Mesendoderm (in vitro differentiated cells): ENCODE results near the gene PIK3CD.
A peak's percentile ranks its signal among the peaks of the same experiment; 100 is the strongest.

Experiments
- DNase-seq: peaks from one replicate; pipeline ENCODE4 v3.0.0; 2013
- H2AK5ac ChIP-seq: 2 replicates; pipeline ENCODE4 v1.6.1; 2013; ENCODE audit warnings: low read length, inconsistent platforms
- H2BK120ac ChIP-seq: 2 replicates; pipeline ENCODE4 v1.6.1; 2013; ENCODE audit warnings: low read depth, mild to moderate bottlenecking, low read length, moderate library complexity, mixed read lengths
- H2BK15ac ChIP-seq: replicated peaks from 2 replicates; pipeline ENCODE4 v1.6.1; 2013; ENCODE audit warnings: low read depth, mild to moderate bottlenecking, moderate library complexity
- H2BK5ac ChIP-seq: 2 replicates; pipeline ENCODE4 v1.6.1; 2013; ENCODE audit warnings: low read length, inconsistent platforms
- H3K18ac ChIP-seq: 2 replicates; pipeline ENCODE4 v1.6.1; 2013; ENCODE audit warnings: mild to moderate bottlenecking, low read length, mixed read lengths
- H3K23ac ChIP-seq: one replicate; pipeline ENCODE4 v1.6.1; 2013; ENCODE audit warnings: low read length
- H3K27ac ChIP-seq: 2 replicates; pipeline ENCODE4 v1.5.1; 2013; ENCODE audit warnings: low read depth, mild to moderate bottlenecking, inconsistent platforms, low read length, moderate library complexity
- H3K27me3 ChIP-seq: 2 replicates; pipeline ENCODE4 v1.6.1; 2013; ENCODE audit warnings: low read length, control low read depth, mild to moderate bottlenecking, inconsistent platforms; ENCODE audit not compliant: insufficient read depth, poor library complexity
- H3K36me3 ChIP-seq: 2 replicates; pipeline ENCODE4 v1.6.1; 2013; ENCODE audit warnings: low read length, inconsistent platforms; ENCODE audit not compliant: control insufficient read depth, insufficient read depth
- H3K4ac ChIP-seq: one replicate; pipeline ENCODE4 v1.6.1; 2013; ENCODE audit warnings: low read depth, mild to moderate bottlenecking, low read length, moderate library complexity
- H3K4me1 ChIP-seq: 2 replicates; pipeline ENCODE4 v1.6.1; 2013; ENCODE audit warnings: low read depth, low read length, inconsistent platforms; ENCODE audit not compliant: control insufficient read depth
- H3K4me2 ChIP-seq: 2 replicates; pipeline ENCODE4 v1.6.1; 2013; ENCODE audit warnings: low read length
- H3K4me3 ChIP-seq: 2 replicates; pipeline ENCODE4 v1.5.1; 2013; ENCODE audit warnings: mild to moderate bottlenecking, low read length
- H3K56ac ChIP-seq: one replicate; pipeline ENCODE4 v1.6.1; 2013; ENCODE audit warnings: low read length
- H3K79me1 ChIP-seq: 2 replicates; pipeline ENCODE4 v1.6.1; 2013; ENCODE audit warnings: low read length, inconsistent platforms
- H3K79me2 ChIP-seq: 2 replicates; pipeline ENCODE4 v1.6.1; 2013; ENCODE audit warnings: mild to moderate bottlenecking, low read length; ENCODE audit not compliant: control insufficient read depth, insufficient read depth
- H3K9ac ChIP-seq: 2 replicates; pipeline ENCODE4 v1.6.1; 2013; ENCODE audit warnings: low read length, inconsistent platforms
- H4K5ac ChIP-seq: one replicate; pipeline ENCODE4 v1.6.1; 2013; ENCODE audit warnings: low read length
- H4K8ac ChIP-seq: one replicate; pipeline ENCODE4 v1.6.1; 2013; ENCODE audit warnings: low read depth, mild to moderate bottlenecking, control low read depth, low read length, moderate library complexity
- WGBS: extraction: QIAGEN DNeasy Blood & Tissue Kit; methylation state at CpG from one replicate; pipeline ENCODE4 v1.1.7; 2013; ENCODE audit warnings: low lambda C conversion rate, missing lambda C conversion rate; ENCODE audit not compliant: insufficient coverage; ENCODE audit errors: extremely low coverage; 5-methylcytosine and 5-hydroxymethylcytosine counted together

PIK3CD gene

GRCh38 chr1:9626201-9626608, 25.3 kb upstream of the PIK3CD start:
- Histone ChIP-seq H3K4me2 (no peak overlapping the region), H3K9ac (no peak overlapping the region), H4K5ac (no peak overlapping the region), H3K56ac (no peak overlapping the region), H2BK120ac (no peak overlapping the region), H3K4ac (no peak overlapping the region), H3K79me1 (no peaks in the 10 kb centered on the region), H3K23ac (no peak overlapping the region), H3K4me3 (no peak overlapping the region), H3K27ac (no peak overlapping the region), H2AK5ac (no peak overlapping the region), H2BK5ac (no peak overlapping the region), H3K18ac (no peak overlapping the region), H3K36me3 (no peaks in the 10 kb centered on the region), H3K79me2 (no peaks in the 10 kb centered on the region), H3K27me3 (no peaks in the 10 kb centered on the region), H4K8ac (no peak overlapping the region), H3K4me1 (no peaks in the 10 kb centered on the region), H2BK15ac (no peak overlapping the region)
- WGBS = no CpG with 5 or more reads among the region's 9 CpGs
- DNase-seq = no peak

- Histone ChIP-seq H3K4me2 (no peak overlapping the region), H4K8ac (no peak overlapping the region), H3K9ac (no peak overlapping the region), H3K79me2 (no peaks in the 10 kb centered on the region), H4K5ac (no peak overlapping the region), H3K4ac (no peak overlapping the region), H2AK5ac (no peak overlapping the region), H2BK15ac (no peak overlapping the region), H3K56ac (no peak overlapping the region), H3K36me3 (no peaks in the 10 kb centered on the region), H3K27me3 (no peaks in the 10 kb centered on the region), H3K18ac (no peak overlapping the region), H3K27ac (no peak overlapping the region), H2BK120ac (no peak overlapping the region), H3K4me1 (no peaks in the 10 kb centered on the region), H2BK5ac (no peak overlapping the region), H3K23ac (peak overlapping the region; percentile 24), H3K4me3 (no peak overlapping the region), H3K79me1 (no peaks in the 10 kb centered on the region)
- no CpG with 5 or more reads among the region's 23 CpGs for WGBS
- DNase-seq = no peak
Measured at GRCh38 chr1:9628541-9629444, 22.7 kb upstream of the PIK3CD start.

GRCh38 chr1:9629445-9630201, 21.9 kb upstream of the PIK3CD start:
- no peak overlapping the region for H3K23ac ChIP-seq
- H3K79me1 ChIP-seq = no peaks in the 10 kb centered on the region
- H3K36me3 ChIP-seq = no peaks in the 10 kb centered on the region
- no peak overlapping the region for H3K4ac ChIP-seq
- no peak overlapping the region for H4K8ac ChIP-seq
- H3K79me2 ChIP-seq = no peaks in the 10 kb centered on the region
- no peaks in the 10 kb centered on the region for H3K4me1 ChIP-seq
- no peak overlapping the region for H4K5ac ChIP-seq
- no peak overlapping the region for H2BK120ac ChIP-seq
- no peak overlapping the region for H3K4me3 ChIP-seq
- H2BK5ac ChIP-seq = no peak overlapping the region
- H3K27me3 ChIP-seq = no peaks in the 10 kb centered on the region
- H3K4me2 ChIP-seq = no peak overlapping the region
- no peak overlapping the region for H3K27ac ChIP-seq
- no peak for DNase-seq
- no peak overlapping the region for H3K9ac ChIP-seq
- no peak overlapping the region for H2BK15ac ChIP-seq
- no peak overlapping the region for H3K56ac ChIP-seq
- no CpG with 5 or more reads among the region's 29 CpGs for WGBS
- no peak overlapping the region for H3K18ac ChIP-seq
- H2AK5ac ChIP-seq = no peak overlapping the region

GRCh38 chr1:9630331-9631111, 21.0 kb upstream of the PIK3CD start:
- H3K18ac ChIP-seq = no peak overlapping the region
- no peak for DNase-seq
- H3K4ac ChIP-seq = no peak overlapping the region
- no peaks in the 10 kb centered on the region for H3K79me2 ChIP-seq
- no peak overlapping the region for H3K27ac ChIP-seq
- H3K4me2 ChIP-seq = no peak overlapping the region
- no peak overlapping the region for H2BK120ac ChIP-seq
- no peak overlapping the region for H3K9ac ChIP-seq
- H3K79me1 ChIP-seq = no peaks in the 10 kb centered on the region
- no peak overlapping the region for H3K56ac ChIP-seq
- H3K23ac ChIP-seq = no peak overlapping the region
- no peak overlapping the region for H2AK5ac ChIP-seq
- no peaks in the 10 kb centered on the region for H3K36me3 ChIP-seq
- H3K27me3 ChIP-seq = no peaks in the 10 kb centered on the region
- H3K4me3 ChIP-seq = no peak overlapping the region
- no peaks in the 10 kb centered on the region for H3K4me1 ChIP-seq
- no CpG with 5 or more reads among the region's 8 CpGs for WGBS
- no peak overlapping the region for H4K8ac ChIP-seq
- no peak overlapping the region for H4K5ac ChIP-seq
- H2BK5ac ChIP-seq = no peak overlapping the region
- H2BK15ac ChIP-seq = no peak overlapping the region

- Histone ChIP-seq H3K9ac (no peak overlapping the region), H3K27ac (no peak overlapping the region), H3K56ac (no peak overlapping the region), H4K8ac (no peak overlapping the region), H3K36me3 (no peaks in the 10 kb centered on the region), H3K79me1 (no peaks in the 10 kb centered on the region), H4K5ac (no peak overlapping the region), H2AK5ac (no peak overlapping the region), H3K4me2 (no peak overlapping the region), H2BK15ac (no peak overlapping the region), H3K4me3 (no peak overlapping the region), H2BK120ac (no peak overlapping the region), H3K23ac (no peak overlapping the region), H3K18ac (no peak overlapping the region), H3K4ac (no peak overlapping the region), H3K27me3 (no peaks in the 10 kb centered on the region), H3K4me1 (no peaks in the 10 kb centered on the region), H3K79me2 (no peaks in the 10 kb centered on the region), H2BK5ac (no peak overlapping the region)
- no CpG with 5 or more reads among the region's 3 CpGs for WGBS
- no peak for DNase-seq
Measured at GRCh38 chr1:9631613-9632012, 19.9 kb upstream of the PIK3CD start.
